K562 (cell line): ENCODE results near the gene CD151. TPM values are rescaled to one million over a fixed set of nuclear protein-coding genes. Genes with fewer than 3 reads are reported as not detected.

ENCODE experiments used
- ATAC-seq: fragments of 200-7000 bp; cut with Tn5 transposase; 3 replicates; pipeline ENCODE4 v1.9.1; 2020; ENCODE audit warnings: moderate library complexity
- BruUV-seq: library from RNA; stranded (reverse); fragments of 400-500 nt; replicated peaks from 2 replicates; lab custom pipeline; 2021; lab: Mats Ljungman, UMichigan
- CTCF ChIA-PET: fragments of 300-600 bp; formaldehyde crosslinking; extraction: SDS; loops from one replicate; lab custom pipeline; 2021; ENCODE audit warnings: low intra/inter-chr PET ratio; lab: Yijun Ruan, JAX
- POLR2A ChIA-PET: fragments of 300-600, 350-650 bp; sonication (Branson Sonifier 250); formaldehyde crosslinking; extraction: SDS; loops from one replicate; lab custom pipeline; 2021; ENCODE audit warnings: antibody characterized with exemption, inconsistent platforms; lab: Yijun Ruan, JAX
- DNase-seq, 4 experiments: peaks; one replicate each; pipeline versions ENCODE4 v3.0.0 to v3.0.0-alpha.2; 2011 to 2018; ENCODE audit warnings: low spot score in 3 of 4, mixed read lengths in 3 of 4; ENCODE audit errors: extremely low read depth in 1 of 4
- FAIRE-seq: peaks from 2 replicates; lab custom pipeline; 2011; peaks lifted over from hg19 to GRCh38; lab: Jason Lieb, UNC
- H2AFZ ChIP-seq: 2 replicates; pipeline ENCODE4 v1.6.0; 2011; ENCODE audit warnings: low read depth, low read length, control low read depth, inconsistent platforms
- H3K27ac ChIP-seq: fragments of 200-600 bp; 3 replicates; pipeline ENCODE4 v1.8.0; 2011; ENCODE audit warnings: low read depth, mild to moderate bottlenecking, control low read depth, inconsistent platforms, low read length, moderate library complexity, mixed read lengths; ENCODE audit errors: extremely low read depth
- H3K27me3 ChIP-seq, 2 experiments: fragments of 300-600 bp in 1 of 2; 2 replicates in 1 of 2; 3 replicates in 1 of 2; pipeline versions ENCODE4 v1.6.0 to v1.8.0; 2011; ENCODE audit warnings: inconsistent platforms in 2 of 2, low read length in 2 of 2, mild to moderate bottlenecking in 1 of 2, mixed read lengths in 1 of 2, moderate library complexity in 1 of 2; ENCODE audit not compliant: control insufficient read depth in 2 of 2, insufficient read depth in 2 of 2
- H3K36me3 ChIP-seq: fragments of 300-600 bp; 3 replicates; pipeline ENCODE4 v1.8.0; 2011; ENCODE audit warnings: mild to moderate bottlenecking, low read length, inconsistent platforms; ENCODE audit not compliant: control insufficient read depth, insufficient read depth
- H3K4me1 ChIP-seq, 2 experiments: fragments of 200-600 bp in 1 of 2; replicated peaks in 1 of 2; 2 replicates in 1 of 2; 3 replicates in 1 of 2; pipeline versions ENCODE4 v1.5.1 to v1.8.0; 2011; ENCODE audit warnings: inconsistent platforms in 2 of 2, low read length in 2 of 2, mild to moderate bottlenecking in 1 of 2, mixed read lengths in 1 of 2, moderate library complexity in 1 of 2; ENCODE audit not compliant: control insufficient read depth in 2 of 2, insufficient read depth in 2 of 2
- H3K4me2 ChIP-seq: 2 replicates; pipeline ENCODE4 v1.6.1; 2011; ENCODE audit warnings: low read length, control low read depth, inconsistent platforms, mixed read lengths; ENCODE audit not compliant: insufficient read depth
- H3K4me3 ChIP-seq: fragments of 200-600 bp; sonication (generic), shearing (Covaris generic); 2 replicates; pipeline ENCODE4 v1.5.1; 2016; ENCODE audit warnings: control low read depth, inconsistent platforms
- H3K79me2 ChIP-seq: fragments of 200-600 bp; 3 replicates; pipeline ENCODE4 v1.8.0; 2011; ENCODE audit warnings: low read length, inconsistent platforms; ENCODE audit not compliant: control insufficient read depth, insufficient read depth
- H3K9ac ChIP-seq, 2 experiments: 2 replicates each; pipeline versions ENCODE4 v1.6.0 to v1.6.1; 2011; ENCODE audit warnings: low read depth in 2 of 2, low read length in 2 of 2, control low read depth in 1 of 2, inconsistent platforms in 1 of 2, mild to moderate bottlenecking in 1 of 2, mixed read lengths in 1 of 2; ENCODE audit not compliant: insufficient read depth in 1 of 2
- H3K9me1 ChIP-seq: one replicate; pipeline ENCODE4 v1.6.0; 2011; ENCODE audit warnings: inconsistent platforms, mild to moderate bottlenecking, low read length, moderate library complexity; ENCODE audit not compliant: control insufficient read depth, insufficient read depth
- H3K9me3 ChIP-seq: replicated peaks from 2 replicates; pipeline ENCODE4 v1.5.1; 2011; ENCODE audit warnings: low read depth, low read length, inconsistent platforms; ENCODE audit not compliant: control insufficient read depth, insufficient read depth
- H4K20me1 ChIP-seq: replicated peaks from 2 replicates; pipeline ENCODE4 v1.6.1; 2011; ENCODE audit warnings: low read length, inconsistent platforms, mixed read lengths; ENCODE audit not compliant: control insufficient read depth, insufficient read depth
- DPF2 ChIP-seq: fragments of 450-650 bp; IDR thresholded peaks from 2 replicates; pipeline ENCODE4 v1.6.1; 2016
- HDGF ChIP-seq: fragments of 450-650 bp; IDR thresholded peaks from 2 replicates; pipeline ENCODE4 v1.6.1; 2016
- POLR2G ChIP-seq: fragments of 200-400 bp; formaldehyde crosslinking; IDR thresholded peaks from 2 replicates; pipeline ENCODE4 v1.6.1; 2017; ENCODE audit warnings: low read depth, mild to moderate bottlenecking, antibody characterized with exemption, low read length, moderate library complexity
- RBFOX2 ChIP-seq: fragments of 200-400 bp; formaldehyde crosslinking; IDR thresholded peaks from 2 replicates; pipeline ENCODE4 v1.6.1; 2017; ENCODE audit warnings: low read depth, mild to moderate bottlenecking, low read length, moderate library complexity
- SAP30 ChIP-seq: fragments of 200-600 bp; sonication (generic); IDR thresholded peaks from 2 replicates; pipeline ENCODE4 v1.6.1; 2012; ENCODE audit warnings: borderline replicate concordance, low read depth, mild to moderate bottlenecking, moderate library complexity, low read length, control low read depth, inconsistent platforms; ENCODE audit not compliant: insufficient read depth, poor library complexity, severe bottlenecking
- ZNF121 ChIP-seq: sonication (generic); formaldehyde crosslinking; conservative IDR thresholded peaks from 2 replicates; pipeline ENCODE4 v1.8.0; 2022; ENCODE audit warnings: missing genetic modification reagents
- ZNF165 ChIP-seq: fragments of 250-450 bp; sonication (Bioruptor Pico); IDR thresholded peaks from 2 replicates; pipeline ENCODE4 v1.4.0; 2020; ENCODE audit warnings: borderline replicate concordance
- WGBS: fragments of 100-300 bp; shearing (Covaris generic); methylation state at CpG from one replicate; pipeline ENCODE4 v1.1.6; 2016; ENCODE audit warnings: low coverage, mixed read lengths; ENCODE audit not compliant: insufficient coverage; ENCODE audit errors: missing lambda C conversion rate; 5-methylcytosine and 5-hydroxymethylcytosine counted together
- in situ Hi-C: fragments of 300-500 bp; cut with MboI; formaldehyde crosslinking; loops from 4 replicates; pipeline ENCODE4 v1.15.0; 2018; ENCODE audit warnings: inconsistent platforms, mixed read lengths
- intact Hi-C: fragments of 100-400 bp; cut with micrococcal nuclease; formaldehyde crosslinking; loops from 2 replicates; pipeline ENCODE4 v1.14.2; 2022
- polyA plus RNA-seq, 8 experiments: library from polyadenylated mRNA; depleted of rRNA in 4 of 8; stranded (reverse) in 5 of 8; unstranded in 3 of 8; fragments of >200 nt; fragmentation: Nextera tagmentation in 2 of 8; fragmentation: Illumina TruSeq in 1 of 8; extraction: Ambion mirVana in 2 of 8; extraction: Trizol in 1 of 8; gene quantifications; 2 replicates each; pipeline versions ENCODE4 v1.2.1 to v1.2.3, GENCODE V29; 2011 to 2014; ENCODE audit warnings: inconsistent platforms in 1 of 8, missing spikeins in 1 of 8
- total RNA-seq, 7 experiments: library from RNA; depleted of rRNA in 6 of 7; stranded (reverse); fragments of >200 nt in 6 of 7; fragmentation: Illumina TruSeq in 2 of 7; extraction: Trizol in 2 of 7; gene quantifications; 2 replicates each; pipeline versions ENCODE4 v1.2.1 to v1.2.3, GENCODE V29; 2011 to 2021; ENCODE audit warnings: low replicate concordance in 1 of 7
- TF ChIP-seq, protein P1 (sequence below): sonication (generic); formaldehyde crosslinking; IDR thresholded peaks from 2 replicates; pipeline ENCODE4 v1.8.1; 2023; ENCODE audit warnings: mild to moderate bottlenecking, missing genetic modification reagents

The CD151 gene
- total and polyA plus RNA-seq, 9 of the 15 experiments (the other 6 are each of a cell fraction or from before 2014, with no cell fraction given): 2.3 to 187 (median 140) TPM

DNA sequence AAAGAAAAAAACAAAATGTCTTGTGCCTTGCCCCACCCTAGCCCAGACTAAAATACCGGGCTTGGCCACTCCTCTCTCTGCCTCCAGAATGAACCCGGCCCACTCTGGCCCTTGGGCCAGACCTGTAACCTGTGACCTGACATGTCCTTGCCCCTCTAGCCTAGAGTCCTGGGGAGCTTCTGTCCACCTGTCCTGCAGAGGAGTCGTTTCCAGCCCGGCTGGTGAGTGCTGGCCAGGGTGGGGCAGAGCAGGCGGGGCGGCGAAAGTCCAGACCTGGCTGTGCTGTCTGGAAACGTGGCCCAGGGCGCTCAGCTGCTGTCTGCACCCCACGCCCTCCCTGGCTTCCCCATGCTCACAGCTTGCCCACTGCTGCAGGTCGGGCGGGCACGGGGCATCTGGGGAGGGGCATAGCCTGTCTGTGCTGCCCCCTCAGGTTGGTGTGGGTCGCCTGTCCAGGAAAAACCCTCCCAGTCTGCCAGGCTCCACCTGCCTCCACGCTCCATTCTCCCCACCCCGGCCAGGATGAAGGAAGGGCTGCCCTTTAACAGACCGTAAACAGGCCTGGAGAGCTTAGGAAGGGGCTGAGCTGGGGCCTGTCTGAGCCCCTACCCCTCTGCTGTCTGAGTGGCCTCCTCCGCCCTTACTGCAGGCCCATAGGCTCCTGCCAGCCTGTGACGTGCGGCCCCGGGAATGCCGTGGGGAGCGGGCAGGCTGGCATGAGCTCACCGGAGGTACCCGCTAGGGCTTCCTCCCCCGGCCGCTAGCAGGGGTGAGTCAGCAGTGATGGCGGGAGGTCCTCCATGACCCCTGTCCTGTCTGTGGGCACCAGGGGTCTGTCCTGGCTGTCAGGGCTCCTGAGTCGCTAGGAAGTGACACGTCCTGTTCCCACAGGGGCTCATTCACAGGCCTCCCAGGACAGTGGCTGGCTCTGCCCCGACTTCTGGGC is 1.9 kb downstream of the CD151 start:
- no peak for FAIRE-seq
- intact Hi-C loops: no loop called here
- in situ Hi-C loops: no loop called here
- peaks cover 2% of the 10 kb centered on the region for H3K9me1 ChIP-seq
- peaks cover 49% of the 10 kb centered on the region; the same call in 2 of the 3 replicates for H3K36me3 ChIP-seq
- no peak overlapping the region for H2AFZ ChIP-seq
- no peaks in the 10 kb centered on the region for H3K27me3 ChIP-seq
- peaks cover 21 to 90% of the 10 kb centered on the region in 2 experiments; a peak in 4 of 5 replicates for H3K4me1 ChIP-seq
- H3K9me3 ChIP-seq: no peaks in the 10 kb centered on the region
- peak overlapping the region; percentile 87; the same call in 1 of the 2 replicates for H3K4me3 ChIP-seq
- no peak for ATAC-seq
- TF ChIP-seq ZNF165 (no peak), DPF2 (0 out of 2 replicates have a peak, but pooled peaks have one; percentile 4), ZNF121 (CRISPR knock-in tag) (peak; percentile 55), SAP30 (no peak), POLR2G (peak; percentile 71), HDGF (0 out of 2 replicates have a peak, but pooled peaks have one; percentile 4), RBFOX2 (peak; percentile 63)
- TF ChIP-seq, protein P1, sequence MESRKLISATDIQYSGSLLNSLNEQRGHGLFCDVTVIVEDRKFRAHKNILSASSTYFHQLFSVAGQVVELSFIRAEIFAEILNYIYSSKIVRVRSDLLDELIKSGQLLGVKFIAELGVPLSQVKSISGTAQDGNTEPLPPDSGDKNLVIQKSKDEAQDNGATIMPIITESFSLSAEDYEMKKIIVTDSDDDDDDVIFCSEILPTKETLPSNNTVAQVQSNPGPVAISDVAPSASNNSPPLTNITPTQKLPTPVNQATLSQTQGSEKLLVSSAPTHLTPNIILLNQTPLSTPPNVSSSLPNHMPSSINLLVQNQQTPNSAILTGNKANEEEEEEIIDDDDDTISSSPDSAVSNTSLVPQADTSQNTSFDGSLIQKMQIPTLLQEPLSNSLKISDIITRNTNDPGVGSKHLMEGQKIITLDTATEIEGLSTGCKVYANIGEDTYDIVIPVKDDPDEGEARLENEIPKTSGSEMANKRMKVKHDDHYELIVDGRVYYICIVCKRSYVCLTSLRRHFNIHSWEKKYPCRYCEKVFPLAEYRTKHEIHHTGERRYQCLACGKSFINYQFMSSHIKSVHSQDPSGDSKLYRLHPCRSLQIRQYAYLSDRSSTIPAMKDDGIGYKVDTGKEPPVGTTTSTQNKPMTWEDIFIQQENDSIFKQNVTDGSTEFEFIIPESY: peak; percentile 92
- peaks cover 57% of the 10 kb centered on the region for H3K79me2 ChIP-seq
- peaks cover 7% of the 10 kb centered on the region for H4K20me1 ChIP-seq
- CTCF ChIA-PET: no interaction called here
- WGBS: 75% methylated on average over 25 of the region's 31 CpGs
- BruUV-seq: TSS peak; percentile 64
- H3K4me2 ChIP-seq: peak overlapping the region; percentile 85
- peak overlapping the region in 1 of 2 experiments; percentile 88; a peak in 2 of 4 replicates for H3K9ac ChIP-seq
- peak overlapping the region; percentile 56; the same call in 1 of the 3 replicates for H3K27ac ChIP-seq
- DNase-seq: no peak
- POLR2A ChIA-PET: interaction anchor here (0.7 to 2.2 kb wide), 8 partner anchors 8 to 80 kb away, joined by 3 to 20 read pairs (median 3); partner anchors contain the start of genes PNPLA2, POLR2L and TSPAN4
